Stimulated activated CD8-positive, alpha-beta memory T cell treated with anti-CD3 and anti-CD28 coated beads, Interleukin-15, amount 100 ng/mL, for 1 hour (primary cell): ENCODE results near the gene SYT1.

Experiments
- DNase-seq: peaks from one replicate; pipeline ENCODE4 v3.0.0-alpha.2; 2020; ENCODE audit warnings: low read depth

Gene SYT1

DNA sequence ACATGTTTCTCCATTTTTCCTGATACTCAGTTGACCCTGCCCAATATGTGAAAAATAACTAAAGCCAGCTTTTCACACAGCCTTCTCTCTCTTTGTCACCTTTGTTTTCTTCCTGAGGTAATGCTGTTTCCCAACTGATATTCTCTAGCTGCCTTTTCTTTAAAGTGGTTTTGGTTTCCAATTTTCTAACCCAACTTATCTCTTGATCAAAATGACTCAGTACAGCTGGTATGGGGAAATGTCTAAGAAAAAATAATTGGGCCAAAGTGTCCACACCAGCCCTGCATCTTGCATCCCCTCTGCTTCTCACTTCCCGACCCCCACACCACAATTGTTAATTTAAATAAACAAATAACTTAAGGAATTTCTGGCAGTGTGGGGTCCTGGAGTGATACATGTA is 193.8 kb downstream of the SYT1 start:
- no peak for DNase-seq

DNA sequence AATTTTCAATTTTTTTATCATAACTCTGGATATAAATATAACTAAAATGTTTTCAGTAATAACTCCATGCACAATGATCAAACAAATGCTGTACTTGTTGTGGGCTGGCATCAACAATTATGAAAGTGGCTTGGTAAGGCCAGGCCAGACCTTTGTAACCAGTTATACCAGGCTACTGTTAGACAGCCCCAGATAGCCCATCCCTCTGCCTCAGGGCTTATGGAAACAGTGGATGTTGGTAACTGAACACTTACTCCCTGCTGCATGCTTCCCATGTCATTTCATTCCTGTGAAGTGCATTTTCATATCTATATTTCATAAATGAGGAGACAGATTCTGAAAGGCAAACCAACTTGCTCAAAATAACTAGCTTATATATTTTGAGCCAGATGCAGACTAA is 195.0 kb downstream of the SYT1 start:
- no peak for DNase-seq

DNA sequence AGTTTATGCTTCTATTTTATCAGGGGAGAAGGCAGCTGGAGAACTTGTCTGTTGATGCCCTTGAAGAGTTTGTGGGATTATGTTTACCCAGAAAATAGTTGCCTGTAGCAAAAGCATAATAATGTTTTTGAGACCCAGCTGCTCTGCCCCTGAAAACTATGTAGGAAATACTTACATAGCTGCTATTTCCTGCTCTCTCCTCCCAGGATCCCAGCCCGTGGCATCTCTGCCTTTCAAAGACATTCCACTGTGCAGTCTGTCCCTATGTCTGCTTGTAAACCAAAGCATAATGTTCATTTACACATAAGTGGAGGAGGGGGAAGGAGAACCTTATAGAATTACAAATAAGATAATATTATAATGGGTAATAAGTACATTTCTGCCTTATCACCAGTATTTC is 198.7 kb downstream of the SYT1 start:
- DNase-seq: no peak

DNA sequence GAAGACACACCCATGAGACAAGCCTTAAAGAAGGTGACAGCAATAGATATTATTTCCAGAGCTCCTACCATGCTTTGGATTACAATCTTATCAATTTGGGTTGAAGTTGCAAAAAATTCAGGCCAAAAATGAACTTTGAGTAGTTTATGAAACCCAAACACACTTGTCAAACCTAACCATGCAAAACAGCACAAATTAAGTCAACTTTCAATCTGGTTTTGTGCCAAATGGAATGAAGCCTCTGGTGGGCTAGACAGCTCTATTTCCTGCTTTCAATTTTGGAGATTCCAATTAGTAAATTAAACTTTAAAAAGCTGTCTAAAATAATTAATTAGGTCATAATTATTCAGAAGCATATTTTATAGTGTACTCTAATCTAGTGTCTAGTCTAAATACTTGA is 203.4 kb downstream of the SYT1 start:
- no peak for DNase-seq

DNA sequence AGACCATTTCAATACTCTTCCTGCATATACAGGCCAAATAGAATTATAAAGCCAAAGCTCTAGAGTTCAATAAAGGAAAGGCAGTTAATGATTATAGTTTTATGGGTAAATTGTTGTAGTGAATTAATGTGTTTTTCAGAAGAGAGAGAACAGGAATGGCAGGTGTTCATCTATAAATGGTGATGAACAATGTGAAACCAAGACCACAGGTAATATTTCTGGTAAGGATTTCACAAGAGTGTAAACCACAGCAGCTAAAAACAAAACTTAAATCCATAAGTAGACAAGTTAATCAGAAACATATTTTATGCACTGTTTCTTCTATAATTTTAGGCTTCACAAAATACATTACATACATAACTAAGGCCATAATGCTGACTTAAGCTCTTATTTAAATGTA is 204.4 kb downstream of the SYT1 start:
- no peak for DNase-seq

DNA sequence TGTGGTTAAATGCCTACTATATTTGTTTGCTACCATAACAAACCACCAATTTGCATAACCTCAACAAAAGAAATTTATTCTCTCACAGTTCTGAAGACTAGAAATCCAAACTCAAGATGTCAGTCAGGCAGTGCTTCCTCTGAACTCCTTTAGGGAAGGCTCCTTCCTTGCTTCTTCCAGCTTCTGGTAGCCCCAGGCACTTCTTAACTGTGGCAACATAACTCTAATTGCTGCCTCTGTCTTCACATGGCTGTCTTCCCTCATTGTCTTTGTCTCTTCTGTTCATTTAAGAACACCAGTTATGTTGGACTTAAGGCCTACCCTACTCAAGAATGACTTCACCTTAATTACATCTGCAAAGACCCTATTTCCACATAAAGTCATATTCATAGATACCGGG is 206.9 kb downstream of the SYT1 start:
- DNase-seq: no peak

DNA sequence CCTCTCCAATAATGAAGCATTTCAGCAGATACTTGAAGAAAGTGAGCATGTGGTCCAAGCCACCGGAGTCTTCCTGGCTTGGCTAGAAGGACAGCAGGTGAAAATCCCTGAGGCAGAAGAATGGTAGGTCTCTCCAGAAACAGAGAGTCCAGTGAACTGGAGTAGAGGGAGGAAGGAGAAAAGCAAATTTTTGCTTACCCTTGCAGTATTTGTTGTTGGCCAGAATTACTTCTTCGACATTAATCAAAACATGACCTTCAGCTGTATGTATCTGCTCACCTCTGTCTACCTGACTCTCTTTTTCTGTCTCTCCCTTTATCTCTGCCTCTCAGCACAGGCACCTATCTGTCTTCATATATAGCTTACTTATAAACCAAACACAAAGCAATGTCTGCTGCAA is 208.9 kb downstream of the SYT1 start:
- no peak for DNase-seq

DNA sequence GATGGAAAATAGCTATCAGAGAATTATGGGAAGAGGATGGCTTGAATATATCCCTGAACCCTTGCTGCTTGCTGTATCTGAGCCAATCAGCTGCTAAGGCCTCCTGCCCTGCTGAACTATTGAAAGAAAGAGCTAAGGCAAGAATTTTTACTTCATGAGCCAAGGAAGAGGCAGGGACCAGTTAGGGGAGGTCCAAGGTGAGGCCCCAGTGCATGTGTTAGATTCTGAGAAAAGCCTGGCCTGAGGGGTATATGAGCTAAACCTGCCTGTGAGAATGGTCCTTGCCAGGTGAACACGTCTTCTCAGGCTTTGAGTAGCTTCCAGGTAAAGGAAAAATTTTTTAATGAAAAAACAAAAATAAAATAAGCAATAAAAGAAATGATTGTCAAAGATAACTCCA is 218.0 kb downstream of the SYT1 start:
- no peak for DNase-seq

DNA sequence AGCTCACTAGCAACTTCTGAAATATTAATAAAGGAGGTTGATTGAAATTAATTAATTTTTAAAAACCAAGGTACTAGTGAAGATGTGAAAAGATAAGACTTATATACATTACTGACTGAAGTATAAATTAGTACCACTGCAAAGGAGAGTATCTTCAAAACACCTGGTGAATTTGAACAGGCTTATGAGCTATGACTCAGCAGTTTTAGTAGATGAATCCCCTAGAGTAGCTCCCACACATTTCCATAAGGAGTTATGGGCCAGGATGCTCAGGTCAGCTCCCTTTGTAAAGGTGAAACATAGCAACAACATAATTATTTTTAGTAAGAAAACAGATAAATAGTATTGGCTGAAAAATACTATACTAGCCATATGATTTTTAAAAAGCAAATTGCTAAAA is 218.6 kb downstream of the SYT1 start:
- DNase-seq: no peak

DNA sequence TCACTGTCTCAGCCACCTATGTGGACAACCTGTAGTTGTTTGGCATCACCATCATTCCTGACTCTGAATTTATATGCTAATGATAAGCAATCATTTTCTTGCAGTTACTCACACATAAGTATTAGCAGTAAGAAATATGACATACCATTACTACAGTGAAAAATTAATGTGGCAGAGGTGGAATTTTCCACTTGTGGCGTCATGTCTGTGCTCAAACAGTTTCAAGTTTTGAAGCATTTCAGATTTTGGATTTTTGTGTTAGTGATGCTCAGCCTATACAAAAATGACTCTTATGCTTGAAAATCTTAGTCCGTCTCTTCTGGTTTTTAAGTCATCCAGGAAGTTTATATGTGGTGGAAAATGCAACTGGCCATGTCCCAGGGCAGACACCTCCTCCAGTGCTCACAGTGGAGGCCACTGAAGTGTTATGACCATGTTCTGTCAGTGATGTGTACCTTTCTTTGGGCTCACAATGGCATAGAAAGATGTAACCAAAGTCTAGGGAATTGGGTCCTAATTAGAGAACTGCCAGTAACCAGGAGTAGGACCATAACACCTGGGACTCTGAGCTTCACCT is 220.6 kb downstream of the SYT1 start:
- no peak for DNase-seq

DNA sequence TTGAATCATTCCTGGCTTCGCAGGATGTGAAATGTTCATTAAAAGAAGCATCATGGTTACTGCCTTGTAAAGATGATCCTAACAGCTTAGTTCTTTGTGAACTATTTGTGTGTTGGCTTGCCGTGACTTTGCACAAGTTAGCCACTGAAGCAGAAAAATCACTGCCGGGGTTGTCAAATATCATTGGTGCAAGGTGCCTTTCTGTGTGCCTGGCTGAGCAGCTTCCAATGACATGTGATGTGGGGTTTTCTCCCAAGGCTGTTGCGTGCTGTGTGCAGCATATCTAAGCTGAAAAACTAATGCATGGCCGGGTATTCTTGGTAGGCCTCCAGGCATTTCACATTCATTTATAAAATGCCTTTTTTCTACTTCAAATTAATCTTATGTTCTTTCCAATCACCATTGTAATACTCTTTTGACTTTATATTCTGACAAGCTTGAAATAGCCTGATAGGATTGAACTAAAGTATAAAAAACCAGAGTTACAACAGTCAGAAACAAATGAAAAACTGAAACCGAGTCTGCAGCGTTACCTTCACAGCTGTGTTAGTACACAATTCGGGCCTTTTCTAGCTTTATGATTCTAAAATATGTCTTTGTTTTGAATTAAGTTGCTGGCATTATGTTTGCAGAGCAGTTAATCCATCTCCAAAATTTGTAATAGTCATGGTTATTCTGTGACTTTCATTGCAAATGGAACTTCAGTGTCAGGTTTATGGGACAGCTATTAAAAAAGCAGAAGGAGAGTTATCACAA is 222.1 kb downstream of the SYT1 start:
- no peak for DNase-seq

DNA sequence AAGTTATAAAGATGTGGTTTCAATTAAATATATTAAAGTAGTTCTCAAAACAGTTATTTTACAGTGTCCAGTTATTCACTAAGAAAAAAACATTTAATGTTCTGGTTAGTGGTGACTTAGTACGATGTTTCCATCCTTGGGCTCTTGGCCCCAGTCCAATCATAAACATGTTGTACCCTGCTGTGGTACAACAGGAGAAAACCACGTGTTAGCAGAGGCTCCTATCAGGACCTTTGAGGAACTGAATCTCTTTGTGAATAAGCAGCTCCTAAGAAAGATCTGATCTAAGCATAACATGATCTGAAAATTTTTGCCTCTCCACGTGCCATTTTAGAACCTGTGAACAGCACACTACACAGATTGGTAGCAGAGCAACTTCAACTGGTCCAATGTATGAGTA is 234.0 kb downstream of the SYT1 start:
- DNase-seq: no peak

DNA sequence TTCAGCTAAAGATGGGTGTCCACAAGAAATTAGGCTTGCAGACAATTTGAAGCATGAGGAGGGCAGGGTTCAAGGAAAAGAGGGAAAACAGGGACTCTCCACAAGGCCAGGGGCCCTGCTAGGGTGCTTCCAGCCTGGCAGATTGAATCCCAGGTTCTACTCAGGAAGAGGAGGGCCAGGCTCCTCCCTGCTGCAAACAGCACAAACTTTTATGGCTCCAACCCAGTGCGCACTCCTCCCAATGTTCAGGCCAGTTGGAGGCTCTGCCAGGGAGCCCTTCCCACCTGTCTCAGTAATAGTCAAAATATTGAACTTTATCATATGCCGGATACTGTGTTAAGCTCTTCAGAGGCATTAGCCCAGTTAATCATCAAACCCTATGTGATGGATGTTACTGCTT is 244.4 kb downstream of the SYT1 start:
- DNase-seq: no peak

DNA sequence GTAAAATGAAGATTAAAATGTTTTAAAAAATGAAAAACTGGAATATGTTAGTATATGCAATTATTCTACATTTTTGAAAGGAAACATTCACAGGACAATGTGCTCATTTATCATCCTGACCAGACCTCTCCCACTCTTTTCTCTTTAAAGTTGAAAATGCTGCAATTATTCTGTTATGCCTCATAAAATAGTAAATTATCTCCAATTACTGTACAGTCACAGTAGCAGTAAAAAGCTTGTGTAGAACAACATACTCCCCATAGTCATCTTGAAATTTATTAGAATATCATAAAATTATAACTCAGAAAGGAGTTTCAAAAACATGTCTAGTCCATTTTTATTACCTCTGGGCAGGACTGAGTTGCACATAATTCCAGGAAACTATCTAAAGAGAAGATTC is 250.3 kb downstream of the SYT1 start:
- no peak for DNase-seq

DNA sequence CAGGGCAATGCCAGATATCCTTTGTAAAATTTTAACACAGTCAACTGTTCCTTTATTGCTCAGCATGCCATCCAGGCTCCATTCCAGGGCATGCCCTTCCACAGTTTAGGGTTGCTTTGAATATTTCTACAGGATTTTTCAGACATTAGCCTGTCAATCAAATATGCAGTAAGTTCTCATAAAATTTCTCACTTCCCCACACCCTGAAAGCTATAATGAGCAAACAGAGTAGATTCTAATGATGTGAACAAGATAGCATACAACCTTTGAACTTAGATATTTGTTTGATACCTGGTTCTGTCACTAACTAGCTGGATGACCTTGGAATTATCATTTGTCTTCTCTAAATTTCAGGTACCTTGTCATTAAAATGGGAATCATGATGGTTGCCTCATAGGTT is 251.2 kb downstream of the SYT1 start:
- DNase-seq: no peak

DNA sequence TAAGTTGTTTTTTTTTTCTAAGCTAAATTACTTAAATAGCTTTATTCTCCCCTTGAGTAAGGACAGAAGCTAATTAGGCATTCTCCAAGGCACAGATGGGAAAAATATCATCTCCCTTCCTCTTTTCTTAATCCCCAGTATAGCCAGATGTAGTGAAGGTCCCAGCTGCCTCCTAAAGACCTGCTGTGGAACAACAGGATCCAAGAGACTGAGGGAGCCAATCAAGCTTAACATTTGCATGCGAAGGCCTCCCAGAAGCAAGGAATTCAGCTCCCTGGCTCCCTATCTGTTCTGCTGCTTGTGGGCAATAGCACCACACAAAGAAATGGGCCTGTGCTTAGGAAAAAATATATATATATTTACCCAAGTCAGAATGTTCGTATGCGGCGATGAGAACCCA is 255.2 kb downstream of the SYT1 start:
- no peak for DNase-seq

DNA sequence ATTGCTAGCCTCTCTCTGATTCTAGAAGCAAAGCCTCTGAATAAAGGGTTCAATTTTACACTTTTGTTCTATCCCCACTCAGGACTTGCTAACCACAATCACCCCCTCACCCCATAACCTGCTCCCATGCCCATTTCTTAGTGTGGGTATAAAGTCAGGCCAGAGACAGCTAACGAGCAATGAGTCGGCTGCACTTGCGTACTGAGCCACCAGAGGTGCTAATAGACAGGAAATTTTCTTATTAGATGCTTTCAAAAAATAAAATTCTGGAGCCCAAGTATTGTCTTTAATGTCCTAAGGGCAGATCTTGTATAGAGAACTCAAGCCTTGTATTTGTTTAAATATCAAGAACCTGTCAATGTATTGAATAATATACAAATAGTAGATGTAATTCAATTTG is 256.9 kb downstream of the SYT1 start:
- DNase-seq: no peak

DNA sequence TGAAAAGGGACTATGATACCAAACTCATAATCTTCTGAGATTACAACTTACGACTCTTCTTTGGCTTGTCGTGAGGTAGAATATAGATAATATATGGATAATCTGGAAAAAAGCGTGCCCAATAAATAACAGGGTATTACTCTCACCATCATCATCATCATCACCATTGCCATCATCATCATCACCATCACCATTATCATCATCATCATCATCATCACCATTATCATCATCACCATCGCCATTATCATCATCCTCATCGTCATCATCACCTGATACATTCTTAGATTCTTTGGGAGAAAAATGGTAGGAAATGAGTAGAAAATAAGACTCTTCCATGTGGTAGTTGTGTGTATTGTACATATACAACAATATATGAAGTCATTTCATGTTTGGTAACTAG is 259.8 kb downstream of the SYT1 start:
- DNase-seq: no peak

DNA sequence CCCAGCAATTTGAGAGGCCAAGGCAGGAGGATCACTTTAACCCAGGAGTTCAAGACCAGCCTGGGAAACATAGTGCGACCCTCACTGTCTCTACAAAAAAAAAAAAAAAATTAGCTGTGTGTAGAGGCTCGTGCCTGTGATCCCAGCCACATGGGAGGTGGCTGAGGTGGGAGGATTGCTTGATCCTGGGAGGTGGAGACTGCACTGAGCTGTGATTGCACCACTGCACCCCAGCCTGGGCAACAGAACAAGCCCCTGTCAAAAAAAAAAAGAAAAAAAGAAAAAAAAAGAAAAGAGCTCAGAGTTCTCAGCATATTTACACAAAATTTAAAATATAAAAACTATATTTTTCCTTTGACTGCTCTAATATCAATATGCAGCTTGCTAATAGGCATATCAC is 260.8 kb downstream of the SYT1 start:
- DNase-seq: no peak

DNA sequence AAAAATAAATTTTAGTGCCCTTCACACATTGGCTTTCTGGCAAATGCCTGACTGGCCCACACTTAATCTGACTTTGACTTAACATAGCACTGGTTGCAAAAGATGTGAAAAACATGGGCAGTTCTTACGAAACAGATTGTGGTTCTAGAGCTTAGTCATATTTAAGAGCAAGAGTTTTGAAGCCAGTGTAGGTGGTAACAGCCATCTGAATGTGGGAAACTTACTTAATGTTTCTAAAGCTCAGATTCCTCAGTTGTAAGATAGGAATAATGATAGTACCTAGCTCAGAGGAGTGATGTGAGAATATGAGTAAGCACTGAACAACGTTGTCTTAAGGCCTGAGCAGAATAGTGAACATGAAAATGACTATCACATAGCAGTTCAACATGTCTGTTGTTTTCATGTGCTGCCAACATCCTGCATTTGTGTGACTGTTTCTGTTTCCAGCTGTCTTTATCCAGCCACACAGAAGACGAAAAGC is 262.7 kb downstream of the SYT1 start:
- DNase-seq: no peak

DNA sequence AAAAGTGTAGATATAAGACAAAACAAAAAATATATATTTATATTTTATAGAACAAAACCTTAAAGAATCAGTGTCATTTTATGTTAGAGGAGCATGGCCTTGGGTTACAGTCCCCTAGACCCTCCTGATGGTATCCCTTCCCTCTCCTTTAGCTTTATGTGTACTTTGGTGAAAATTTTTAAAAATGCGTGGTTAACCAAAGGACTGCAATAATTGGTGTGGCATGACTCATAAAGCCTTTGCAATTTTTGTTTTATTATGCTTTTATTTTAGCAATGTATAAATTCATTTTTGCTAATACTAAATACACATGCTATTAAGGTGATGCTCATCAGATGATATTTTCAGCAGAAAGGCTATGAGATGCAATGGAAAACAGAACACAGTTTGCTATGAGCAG is 264.4 kb downstream of the SYT1 start:
- DNase-seq: no peak

DNA sequence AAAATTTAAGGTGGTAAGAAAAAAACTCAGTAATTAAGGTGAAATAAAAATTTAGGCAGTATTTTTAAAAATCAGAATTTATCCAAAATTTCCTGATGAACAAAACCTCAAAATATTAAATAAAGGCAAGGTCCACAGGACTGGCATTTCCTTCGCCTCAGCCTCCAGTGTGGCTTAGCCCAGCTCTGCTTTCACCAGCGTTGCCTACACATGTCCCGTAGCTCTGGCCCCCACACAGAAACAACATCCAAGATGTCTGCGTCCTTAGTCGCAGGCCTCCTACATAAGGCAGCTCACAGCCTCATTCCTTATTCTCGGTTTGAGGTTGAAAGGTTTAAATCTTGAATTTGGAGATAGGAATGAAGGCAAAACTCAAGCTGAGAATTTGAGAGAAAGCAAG is 274.3 kb downstream of the SYT1 start:
- DNase-seq: no peak

DNA sequence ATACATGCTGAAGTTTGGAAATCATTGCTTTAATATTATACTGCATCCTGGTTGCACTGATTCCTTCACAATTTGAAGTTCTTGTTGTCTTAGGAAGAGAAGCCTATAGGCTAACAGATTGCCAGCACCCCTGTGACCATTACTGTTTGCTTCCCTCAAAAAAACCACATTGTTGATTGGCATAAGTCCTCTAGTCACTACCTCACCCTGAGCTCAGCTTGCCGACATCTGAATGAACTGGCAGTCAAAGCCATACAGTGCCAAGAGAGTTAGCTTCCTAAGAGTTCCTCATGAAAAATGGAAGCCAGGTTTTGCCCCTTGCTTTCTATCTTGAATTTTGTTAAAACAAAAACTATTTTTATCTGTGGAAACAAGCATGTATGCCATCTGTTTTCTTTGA is 276.1 kb downstream of the SYT1 start:
- no peak for DNase-seq

DNA sequence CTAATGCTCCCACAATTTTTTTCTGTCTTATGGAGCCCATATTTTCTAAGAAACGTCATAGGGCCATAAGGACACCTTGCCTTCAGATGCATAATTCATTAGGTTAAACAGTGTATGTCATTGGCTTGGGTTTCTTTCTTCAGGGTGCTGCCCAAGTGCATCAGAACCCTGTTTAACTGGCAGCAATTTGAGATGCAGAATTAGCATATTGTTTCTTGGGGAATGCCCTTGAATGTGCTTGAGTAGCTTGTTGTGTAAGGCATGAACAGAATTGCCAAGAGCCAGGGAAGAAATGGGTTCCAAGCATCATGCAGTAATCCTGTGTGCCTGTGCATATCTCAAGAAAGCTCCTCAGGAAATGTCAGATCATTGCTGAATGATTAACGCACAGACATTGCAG is 277.2 kb downstream of the SYT1 start:
- no peak for DNase-seq
